Thoracic aorta (tissue), 2 donors: ENCODE data around the gene DNAH3. TPM values are rescaled to one million over a fixed set of nuclear protein-coding genes. Genes with fewer than 3 reads are reported as not detected.
A peak's percentile ranks its signal among the peaks of the same experiment; 100 is the strongest.

Experiments
- ATAC-seq: fragments of 150-250 bp; one replicate; pipeline ENCODE4 v1.8.0; 2017; ENCODE audit warnings: low read depth; ENCODE audit not compliant: insufficient number of reproducible peaks, low FRiP score
- DNase-seq: peaks from one replicate; pipeline ENCODE4 v3.0.0-alpha.2; 2020; ENCODE audit warnings: low spot score
- H3K27ac ChIP-seq, 2 donors: fragments of 200-600 bp; sonication (generic); 1 replicate in 1 of 2; 2 replicates in 1 of 2; pipeline ENCODE4 v1.5.1; 2016; ENCODE audit warnings: mild to moderate bottlenecking in 2 of 2, moderate library complexity in 2 of 2
- H3K27me3 ChIP-seq: fragments of 200-600 bp; sonication (generic); replicated peaks from 2 replicates; pipeline ENCODE4 v1.6.0; 2016; ENCODE audit warnings: mild to moderate bottlenecking; ENCODE audit not compliant: insufficient read depth
- H3K36me3 ChIP-seq: fragments of 200-600 bp; sonication (generic); one replicate; pipeline ENCODE4 v1.5.1; 2016
- H3K4me1 ChIP-seq, 2 donors: fragments of 200-600 bp; sonication (generic); 1 replicate in 1 of 2; 2 replicates in 1 of 2; pipeline versions ENCODE4 v1.5.1 to v1.6.0; 2016; ENCODE audit warnings: low read depth in 2 of 2, mild to moderate bottlenecking in 1 of 2; ENCODE audit not compliant: control insufficient read depth in 1 of 2
- H3K4me3 ChIP-seq: fragments of 200-600 bp; sonication (generic); 2 replicates; pipeline ENCODE4 v1.5.1; 2016; ENCODE audit warnings: mild to moderate bottlenecking
- H3K9me3 ChIP-seq: fragments of 200-600 bp; sonication (generic); 2 replicates; pipeline ENCODE4 v1.5.1; 2016
- total RNA-seq, 2 donors: library from RNA; depleted of rRNA; stranded (reverse); fragments of >200 nt; gene quantifications; one replicate each; pipeline versions ENCODE4 v1.1.0 to v1.2.3, GENCODE V29; 2016
- TF ChIP-seq, protein P1 (sequence below): fragments of 200-600 bp; sonication (generic); IDR thresholded peaks from one replicate; pipeline ENCODE4 v1.5.1; 2019; ENCODE audit warnings: antibody characterized with exemption

Gene DNAH3
- total RNA-seq, 2 donors from 2014 or later: not detected

DNA sequence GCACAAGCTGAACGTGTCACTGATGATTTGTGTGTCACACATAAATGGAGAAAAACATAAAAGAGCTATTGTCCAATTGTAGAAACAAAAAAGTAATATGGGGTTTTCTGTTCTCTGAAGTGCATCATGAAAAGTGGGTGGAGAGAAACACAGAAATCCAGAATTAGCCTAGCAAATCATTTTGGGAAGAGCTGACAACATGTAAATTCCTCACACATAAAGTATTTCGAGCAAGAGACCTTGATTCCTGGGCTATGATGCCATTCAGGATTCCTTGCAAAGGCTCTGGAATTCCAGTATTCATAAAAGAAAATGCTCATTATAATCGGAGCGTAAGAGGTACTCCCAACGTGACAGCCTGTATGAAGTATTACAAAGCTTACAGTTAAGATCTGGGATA, 251.6 kb downstream of the DNAH3 start:
- Histone ChIP-seq H3K27ac (peak overlapping the region; percentile 95 to 100), H3K4me3 (peak overlapping the region; percentile 85), H3K36me3 (no peaks in the 10 kb centered on the region), H3K4me1 (peaks cover 35 to 58% of the 10 kb centered on the region in 2 donors), H3K9me3 (no peaks in the 10 kb centered on the region), H3K27me3 (no peaks in the 10 kb centered on the region)
- no peak for ATAC-seq
- DNase-seq: no peak
- TF ChIP-seq, protein P1, sequence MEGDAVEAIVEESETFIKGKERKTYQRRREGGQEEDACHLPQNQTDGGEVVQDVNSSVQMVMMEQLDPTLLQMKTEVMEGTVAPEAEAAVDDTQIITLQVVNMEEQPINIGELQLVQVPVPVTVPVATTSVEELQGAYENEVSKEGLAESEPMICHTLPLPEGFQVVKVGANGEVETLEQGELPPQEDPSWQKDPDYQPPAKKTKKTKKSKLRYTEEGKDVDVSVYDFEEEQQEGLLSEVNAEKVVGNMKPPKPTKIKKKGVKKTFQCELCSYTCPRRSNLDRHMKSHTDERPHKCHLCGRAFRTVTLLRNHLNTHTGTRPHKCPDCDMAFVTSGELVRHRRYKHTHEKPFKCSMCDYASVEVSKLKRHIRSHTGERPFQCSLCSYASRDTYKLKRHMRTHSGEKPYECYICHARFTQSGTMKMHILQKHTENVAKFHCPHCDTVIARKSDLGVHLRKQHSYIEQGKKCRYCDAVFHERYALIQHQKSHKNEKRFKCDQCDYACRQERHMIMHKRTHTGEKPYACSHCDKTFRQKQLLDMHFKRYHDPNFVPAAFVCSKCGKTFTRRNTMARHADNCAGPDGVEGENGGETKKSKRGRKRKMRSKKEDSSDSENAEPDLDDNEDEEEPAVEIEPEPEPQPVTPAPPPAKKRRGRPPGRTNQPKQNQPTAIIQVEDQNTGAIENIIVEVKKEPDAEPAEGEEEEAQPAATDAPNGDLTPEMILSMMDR: no peak

GRCh38 chr16:20897922-20898321, 252.7 kb downstream of the DNAH3 start:
- H3K27me3 ChIP-seq: no peaks in the 10 kb centered on the region
- DNase-seq (no peak), ATAC-seq (no peak)
- H3K4me1 ChIP-seq: peaks cover 25 to 55% of the 10 kb centered on the region in 2 donors
- H3K9me3 ChIP-seq: no peaks in the 10 kb centered on the region
- H3K27ac ChIP-seq: peak overlapping the region in 1 of 2 donors; percentile 95
- TF ChIP-seq, protein P1: no peak
- H3K4me3 ChIP-seq: peak overlapping the region; percentile 85
- no peaks in the 10 kb centered on the region for H3K36me3 ChIP-seq

GRCh38 chr16:20897253-20897897, 253.3 kb downstream of the DNAH3 start:
- Histone ChIP-seq H3K4me3 (peak overlapping the region; percentile 85), H3K9me3 (no peaks in the 10 kb centered on the region), H3K27ac (no peak overlapping the region), H3K27me3 (no peaks in the 10 kb centered on the region), H3K36me3 (no peaks in the 10 kb centered on the region), H3K4me1 (peaks cover 20 to 49% of the 10 kb centered on the region in 2 donors)
- ATAC-seq (no peak), DNase-seq (no peak)
- TF ChIP-seq, protein P1: no peak

GRCh38 chr16:20894388-20894787, 256.3 kb downstream of the DNAH3 start:
- TF ChIP-seq, protein P1: no peak
- no peaks in the 10 kb centered on the region for H3K9me3 ChIP-seq
- peaks cover 5% of the 10 kb centered on the region for H3K36me3 ChIP-seq
- H3K4me3 ChIP-seq: no peak overlapping the region
- DNase-seq (no peak), ATAC-seq (no peak)
- peaks cover 13 to 52% of the 10 kb centered on the region in 2 donors for H3K4me1 ChIP-seq
- H3K27me3 ChIP-seq: no peaks in the 10 kb centered on the region
- no peak overlapping the region for H3K27ac ChIP-seq

DNA sequence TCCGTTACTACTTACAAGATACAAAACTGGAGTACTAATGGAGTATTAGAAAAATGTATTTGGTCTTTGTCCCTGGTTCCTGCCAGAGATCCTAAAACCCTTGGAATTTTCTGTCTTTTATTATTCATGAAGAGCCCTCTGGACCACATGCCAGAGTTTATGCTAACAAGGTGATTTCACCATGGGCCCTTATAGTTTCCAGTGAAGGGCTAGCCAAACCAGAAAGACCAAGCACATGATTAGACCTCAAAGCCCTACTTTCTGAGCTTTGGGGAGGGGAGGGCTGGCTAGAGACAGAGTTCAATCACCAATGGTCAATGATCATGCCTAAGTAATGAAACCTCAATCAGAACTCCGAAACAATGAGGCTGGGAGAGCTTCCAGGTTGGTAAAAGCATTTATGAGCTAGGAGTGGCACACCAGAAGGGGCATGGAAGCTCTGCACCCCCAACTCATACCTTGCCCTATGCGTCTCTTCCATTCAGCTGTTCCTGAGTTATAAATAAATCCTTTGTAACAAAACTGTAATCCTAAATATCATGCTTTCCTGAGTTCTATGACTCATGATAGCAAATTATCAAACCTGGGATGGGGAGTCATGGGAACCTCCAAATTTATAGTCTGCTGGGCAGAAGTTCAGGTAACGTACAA, 260.9 kb downstream of the DNAH3 start:
- no peaks in the 10 kb centered on the region for H3K27me3 ChIP-seq
- DNase-seq (no peak), ATAC-seq (no peak)
- no peak overlapping the region for H3K27ac ChIP-seq
- peaks cover 5% of the 10 kb centered on the region for H3K36me3 ChIP-seq
- H3K4me1 ChIP-seq: peaks cover 0 to 32% of the 10 kb centered on the region in 2 donors
- TF ChIP-seq, protein P1: no peak
- no peaks in the 10 kb centered on the region for H3K9me3 ChIP-seq
- no peak overlapping the region for H3K4me3 ChIP-seq
